Neuronal stem cell (in vitro differentiated cells): ENCODE data around the gene MIEN1.
"Not testable (repeated sequence)": the region's sequence is repeated elsewhere in the genome, so short reads cannot be mapped to it uniquely, and the experiment has no call there.

Experiments
- DNase-seq: peaks from one replicate; pipeline ENCODE4 v3.0.0-alpha.2; 2013; ENCODE audit warnings: low spot score
- H2AFZ ChIP-seq: one replicate; pipeline ENCODE4 v1.6.1; 2013; ENCODE audit warnings: mild to moderate bottlenecking, low read length, inconsistent platforms
- H2AK5ac ChIP-seq: 2 replicates; pipeline ENCODE4 v1.6.1; 2013; ENCODE audit warnings: low read depth, mild to moderate bottlenecking, inconsistent platforms, low read length, moderate library complexity, mixed read lengths
- H2BK120ac ChIP-seq: 2 replicates; pipeline ENCODE4 v1.6.1; 2013; ENCODE audit warnings: low read depth, mild to moderate bottlenecking, inconsistent platforms, low read length, moderate library complexity, mixed read lengths
- H2BK12ac ChIP-seq: one replicate; pipeline ENCODE4 v1.6.1; 2013; ENCODE audit warnings: low read length, inconsistent platforms
- H2BK15ac ChIP-seq: 2 replicates; pipeline ENCODE4 v1.6.1; 2013; ENCODE audit warnings: mild to moderate bottlenecking, low read length, inconsistent platforms, mixed read lengths
- H2BK5ac ChIP-seq: one replicate; pipeline ENCODE4 v1.6.1; 2013; ENCODE audit warnings: inconsistent platforms, mild to moderate bottlenecking, low read length, moderate library complexity
- H3K14ac ChIP-seq: one replicate; pipeline ENCODE4 v1.6.1; 2013; ENCODE audit warnings: low read length, inconsistent platforms
- H3K18ac ChIP-seq: 2 replicates; pipeline ENCODE4 v1.6.1; 2013; ENCODE audit warnings: low read length, inconsistent platforms
- H3K23ac ChIP-seq: 2 replicates; pipeline ENCODE4 v1.6.1; 2013; ENCODE audit warnings: low read depth, mild to moderate bottlenecking, mixed read lengths, low read length, inconsistent platforms; ENCODE audit not compliant: poor library complexity
- H3K27ac ChIP-seq: replicated peaks from 3 replicates; pipeline ENCODE4 v1.5.1; 2013; ENCODE audit warnings: low read length, inconsistent platforms
- H3K27me3 ChIP-seq, 3 experiments: 2 replicates each; pipeline ENCODE4 v1.6.1; 2013; ENCODE audit warnings: low read length in 3 of 3, mild to moderate bottlenecking in 2 of 3, inconsistent platforms in 1 of 3, low read depth in 1 of 3, mixed read lengths in 1 of 3, moderate library complexity in 1 of 3; ENCODE audit not compliant: control insufficient read depth in 3 of 3, insufficient read depth in 3 of 3
- H3K36me3 ChIP-seq, 2 donors: replicated peaks in 1 of 2; 2 replicates each; pipeline ENCODE4 v1.6.1; 2013; ENCODE audit warnings: low read length in 2 of 2; ENCODE audit not compliant: control insufficient read depth in 2 of 2, insufficient read depth in 2 of 2
- H3K4ac ChIP-seq: 2 replicates; pipeline ENCODE4 v1.6.1; 2013; ENCODE audit warnings: inconsistent platforms, mild to moderate bottlenecking, low read length, moderate library complexity
- H3K4me1 ChIP-seq, 2 donors: 1 replicate in 1 of 2; 2 replicates in 1 of 2; pipeline ENCODE4 v1.6.1; 2013; ENCODE audit warnings: low read length in 2 of 2, low read depth in 1 of 2; ENCODE audit not compliant: control insufficient read depth in 2 of 2, insufficient read depth in 1 of 2
- H3K4me2 ChIP-seq: one replicate; pipeline ENCODE4 v1.6.1; 2013; ENCODE audit warnings: mild to moderate bottlenecking, low read length, inconsistent platforms; ENCODE audit not compliant: insufficient read depth, poor library complexity, severe bottlenecking
- H3K4me3 ChIP-seq, 2 donors: 2 replicates each; pipeline ENCODE4 v1.5.1; 2013; ENCODE audit warnings: low read length in 2 of 2, mild to moderate bottlenecking in 2 of 2, inconsistent platforms in 1 of 2, moderate library complexity in 1 of 2
- H3K79me1 ChIP-seq: one replicate; pipeline ENCODE4 v1.6.1; 2013; ENCODE audit warnings: low read depth, mild to moderate bottlenecking, inconsistent platforms, low read length, moderate library complexity
- H3K9ac ChIP-seq: one replicate; pipeline ENCODE4 v1.6.1; 2013; ENCODE audit warnings: mild to moderate bottlenecking, low read depth, low read length, inconsistent platforms; ENCODE audit not compliant: poor library complexity
- H3K9me3 ChIP-seq, 2 donors: replicated peaks in 1 of 2; 2 replicates each; pipeline versions ENCODE3 to v1.6.1; 2013; ENCODE audit warnings: low read length in 2 of 2, mild to moderate bottlenecking in 2 of 2, inconsistent platforms in 1 of 2, low read depth in 1 of 2, mixed read lengths in 1 of 2, moderate library complexity in 1 of 2; ENCODE audit not compliant: control insufficient read depth in 2 of 2, insufficient read depth in 1 of 2
- H4K8ac ChIP-seq: one replicate; pipeline ENCODE4 v1.6.1; 2013; ENCODE audit warnings: low read depth, mild to moderate bottlenecking, inconsistent platforms, low read length, moderate library complexity
- H4K91ac ChIP-seq: one replicate; pipeline ENCODE4 v1.6.1; 2013; ENCODE audit warnings: low read length, low read depth, mild to moderate bottlenecking, inconsistent platforms; ENCODE audit not compliant: poor library complexity
- WGBS, 2 donors: extraction: QIAGEN DNeasy Blood & Tissue Kit; methylation state at CpG; one replicate each; pipeline ENCODE4 v1.1.7; 2013; ENCODE audit warnings: missing lambda C conversion rate in 2 of 2, mixed read lengths in 1 of 2; ENCODE audit not compliant: insufficient read length in 2 of 2, insufficient replicate concordance in 1 of 2; ENCODE audit errors: extremely low coverage in 2 of 2; 5-methylcytosine and 5-hydroxymethylcytosine counted together

The MIEN1 gene

GRCh38 chr17:39729280-39729851, 966 bp downstream of the MIEN1 start:
- Histone ChIP-seq H3K9me3 (no peaks in the 10 kb centered on the region), H4K91ac (no peak overlapping the region), H2AFZ (peak overlapping the region; percentile 98), H2BK120ac (no peak overlapping the region), H3K14ac (no peak overlapping the region), H3K9ac (no peak overlapping the region), H2BK15ac (no peak overlapping the region), H3K4ac (no peak overlapping the region), H3K79me1 (peaks cover 1% of the 10 kb centered on the region), H3K18ac (no peak overlapping the region), H2BK5ac (no peak overlapping the region), H3K36me3 (peaks cover 34 to 49% of the 10 kb centered on the region in 2 donors), H2AK5ac (no peak overlapping the region), H3K23ac (no peak overlapping the region), H3K4me2 (peak overlapping the region; percentile 78), H3K4me1 (peaks cover 0 to 3% of the 10 kb centered on the region in 2 donors), H3K27me3 (no peaks in the 10 kb centered on the region), H3K27ac (no peak overlapping the region), H2BK12ac (no peak overlapping the region), H3K4me3 (peak overlapping the region in 1 of 2 donors; percentile 63), H4K8ac (no peak overlapping the region)
- DNase-seq, result no peak
- no CpG with 5 or more reads among the region's 6 CpGs for WGBS, 2 donors

DNA sequence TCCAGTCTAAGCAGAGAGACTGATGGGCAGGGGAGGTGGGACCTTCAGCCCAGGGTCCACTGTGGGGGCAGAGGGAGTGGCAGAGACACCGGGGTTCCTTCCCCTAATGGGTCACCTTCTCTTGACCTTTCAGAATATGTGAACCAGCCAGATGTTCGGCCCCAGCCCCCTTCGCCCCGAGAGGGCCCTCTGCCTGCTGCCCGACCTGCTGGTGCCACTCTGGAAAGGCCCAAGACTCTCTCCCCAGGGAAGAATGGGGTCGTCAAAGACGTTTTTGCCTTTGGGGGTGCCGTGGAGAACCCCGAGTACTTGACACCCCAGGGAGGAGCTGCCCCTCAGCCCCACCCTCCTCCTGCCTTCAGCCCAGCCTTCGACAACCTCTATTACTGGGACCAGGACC, 2.8 kb downstream of the MIEN1 start:
- no CpG with 5 or more reads among the region's 10 CpGs for WGBS, 2 donors
- H4K8ac ChIP-seq, result no peak overlapping the region
- H3K27me3 ChIP-seq, result no peaks in the 10 kb centered on the region
- peaks cover 1% of the 10 kb centered on the region for H3K79me1 ChIP-seq
- H3K9ac ChIP-seq, result no peak overlapping the region
- H3K14ac ChIP-seq, result no peak overlapping the region
- no peak overlapping the region for H2BK120ac ChIP-seq
- H3K9me3 ChIP-seq, result no peaks in the 10 kb centered on the region
- no peak overlapping the region for H2AFZ ChIP-seq
- H3K4me2 ChIP-seq, result no peak overlapping the region
- H4K91ac ChIP-seq, result no peak overlapping the region
- H2AK5ac ChIP-seq, result no peak overlapping the region
- H3K18ac ChIP-seq, result no peak overlapping the region
- H2BK5ac ChIP-seq, result no peak overlapping the region
- no peak overlapping the region for H3K27ac ChIP-seq
- no peak overlapping the region for H3K23ac ChIP-seq
- no peak overlapping the region for H2BK15ac ChIP-seq
- H3K4me1 ChIP-seq, result peaks cover 0 to 3% of the 10 kb centered on the region in 2 donors
- no peak overlapping the region for H3K4me3 ChIP-seq
- no peak for DNase-seq
- H3K36me3 ChIP-seq, result peaks cover 40 to 65% of the 10 kb centered on the region in 2 donors
- no peak overlapping the region for H2BK12ac ChIP-seq
- H3K4ac ChIP-seq, result no peak overlapping the region

GRCh38 chr17:39726617-39727016, 3.7 kb downstream of the MIEN1 start:
- no peak overlapping the region for H4K8ac ChIP-seq
- peaks cover 40 to 74% of the 10 kb centered on the region in 2 donors for H3K36me3 ChIP-seq

DNA sequence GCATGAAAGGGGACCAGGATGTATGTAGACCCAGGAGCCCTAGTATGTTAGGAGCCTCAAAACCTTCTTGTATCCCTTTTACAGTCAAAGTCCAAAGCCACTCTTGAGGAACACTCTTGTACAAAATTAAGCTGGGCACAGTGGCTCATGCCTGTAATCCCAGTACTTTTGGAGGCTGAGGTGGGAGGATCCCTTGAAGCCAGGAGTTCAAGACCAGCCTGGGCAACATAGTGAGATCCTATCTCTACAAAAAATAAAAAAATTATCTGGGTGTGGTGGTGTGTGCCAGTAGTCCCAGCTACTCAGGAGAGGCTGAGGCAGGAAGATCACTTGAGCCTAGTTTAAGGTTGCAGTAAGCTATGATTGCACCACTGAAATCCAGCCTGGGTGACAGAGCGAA, 4.4 kb downstream of the MIEN1 start:
- H3K4ac ChIP-seq, H3K4me2 ChIP-seq, H3K4me3 ChIP-seq, H2AK5ac ChIP-seq, H2BK15ac ChIP-seq, H3K23ac ChIP-seq, H2BK120ac ChIP-seq, H3K14ac ChIP-seq, H4K91ac ChIP-seq, H2BK12ac ChIP-seq, H3K18ac ChIP-seq, DNase-seq, H3K9ac ChIP-seq, H3K27me3 ChIP-seq, H2AFZ ChIP-seq, H3K27ac ChIP-seq, H3K79me1 ChIP-seq, H4K8ac ChIP-seq, H3K4me1 ChIP-seq, H3K9me3 ChIP-seq: not testable (repeated sequence)
- peaks cover 42 to 81% of the 10 kb centered on the region in 2 donors for H3K36me3 ChIP-seq
- no CpG with 5 or more reads among the region's 1 CpG for WGBS, 2 donors
- H2BK5ac ChIP-seq, result peak overlapping the region; percentile 10

More at GRCh38 chr17:39726617-39727016, 3.7 kb downstream of the MIEN1 start:
- H3K23ac ChIP-seq, result no peak overlapping the region
- H2BK12ac ChIP-seq, result no peak overlapping the region
- peak overlapping the region; percentile 87 for H2BK5ac ChIP-seq
- H3K4ac ChIP-seq, result no peak overlapping the region
- no CpG with 5 or more reads among the region's 9 CpGs for WGBS, 2 donors
- H3K14ac ChIP-seq, result no peak overlapping the region
- H3K4me1 ChIP-seq, result peaks cover 0 to 3% of the 10 kb centered on the region in 2 donors
- H3K27me3 ChIP-seq, result no peaks in the 10 kb centered on the region
- H3K79me1 ChIP-seq, result peaks cover 1% of the 10 kb centered on the region
- no peak overlapping the region for H3K4me3 ChIP-seq
- H3K9ac ChIP-seq, result peak overlapping the region; percentile 67
- H2BK15ac ChIP-seq, result no peak overlapping the region
- no peak overlapping the region for H3K18ac ChIP-seq
- H4K91ac ChIP-seq, result no peak overlapping the region
- DNase-seq, result no peak
- H3K27ac ChIP-seq, result no peak overlapping the region
- H2AK5ac ChIP-seq, result no peak overlapping the region
- no peak overlapping the region for H2BK120ac ChIP-seq
- H3K9me3 ChIP-seq, result no peaks in the 10 kb centered on the region
- no peak overlapping the region for H2AFZ ChIP-seq
- H3K4me2 ChIP-seq, result no peak overlapping the region
